Upper lobe of left lung (tissue), 6 donors: Measurements from ENCODE around the gene XCR1. TPM values are rescaled to one million over a fixed set of nuclear protein-coding genes. Genes with fewer than 3 reads are reported as not detected.

Experiments used
- ATAC-seq, 2 donors: fragments of 200-7000 bp; cut with Tn5 transposase; one replicate each; pipeline ENCODE4 v1.9.1; 2022; ENCODE audit warnings: mild to moderate bottlenecking in 2 of 2, moderate library complexity in 2 of 2; ENCODE audit not compliant: low FRiP score in 2 of 2
- DNase-seq, 2 donors: peaks; one replicate each; pipeline ENCODE4 v3.0.0-alpha.2; 2019 to 2020
- H3K27ac ChIP-seq, 4 donors: fragments of 200-600 bp; sonication (generic); one replicate each; pipeline ENCODE4 v1.5.1; 2016 to 2019
- H3K27me3 ChIP-seq, 4 donors: fragments of 200-600 bp; sonication (generic); one replicate each; pipeline ENCODE4 v1.5.1; 2017 to 2019
- H3K36me3 ChIP-seq, 4 donors: fragments of 200-600 bp; sonication (generic); one replicate each; pipeline ENCODE4 v1.5.1; 2016 to 2019
- H3K4me1 ChIP-seq, 4 donors: fragments of 200-600 bp; sonication (generic); one replicate each; pipeline ENCODE4 v1.5.1; 2018 to 2019
- H3K4me3 ChIP-seq, 4 donors: fragments of 200-600 bp; sonication (generic); one replicate each; pipeline ENCODE4 v1.5.1; 2017 to 2019; ENCODE audit warnings: mild to moderate bottlenecking in 2 of 4, moderate library complexity in 1 of 4
- H3K9me3 ChIP-seq, 4 donors: fragments of 200-600 bp; sonication (generic); one replicate each; pipeline ENCODE4 v1.5.1; 2018 to 2019
- EP300 ChIP-seq, 4 donors: sonication (generic); formaldehyde crosslinking; IDR thresholded peaks; one replicate each; pipeline ENCODE4 v1.5.1; 2017; ENCODE audit warnings: antibody characterized with exemption in 4 of 4, control low read depth in 2 of 4
- POLR2A ChIP-seq, 4 donors: fragments of 450-650 bp; IDR thresholded peaks; one replicate each; pipeline ENCODE4 v1.5.1; 2016 to 2017; ENCODE audit warnings: antibody characterized with exemption in 4 of 4, mild to moderate bottlenecking in 2 of 4
- POLR2AphosphoS5 ChIP-seq, 2 donors: sonication (generic); formaldehyde crosslinking; IDR thresholded peaks; one replicate each; pipeline ENCODE4 v1.5.1; 2017; ENCODE audit warnings: antibody characterized with exemption in 2 of 2
- WGBS, 2 donors: methylation state at CpG; one replicate each; pipeline ENCODE4 v1.1.5; 2017 to 2018; 5-methylcytosine and 5-hydroxymethylcytosine counted together
- total RNA-seq, 6 donors: library from RNA; depleted of rRNA in 4 of 6; stranded (reverse); fragments of >200 nt in 4 of 6; gene quantifications; one replicate each; pipeline versions ENCODE4 v1.1.0 to v1.2.1, GENCODE V29; 2016 to 2021
- TF ChIP-seq, protein P1 (sequence below), 6 experiments: fragments of 450-650 bp in 4 of 6; fragments of 200-600 bp in 2 of 6; sonication (generic) in 2 of 6; IDR thresholded peaks; one replicate each; pipeline ENCODE4 v1.5.1; 2016 to 2019; ENCODE audit warnings: antibody characterized with exemption in 6 of 6
- donor health status: DM: no; HTN: no; CAD: no; lungs with moderate emphysema.
- donor health status: DM: no; HTN: yes; CAD: no; lungs with severe emphysema.

The XCR1 gene
- total RNA-seq, 6 donors from 2014 or later: 0.15 to 0.47 (median 0.28) TPM; not detected in 2

DNA sequence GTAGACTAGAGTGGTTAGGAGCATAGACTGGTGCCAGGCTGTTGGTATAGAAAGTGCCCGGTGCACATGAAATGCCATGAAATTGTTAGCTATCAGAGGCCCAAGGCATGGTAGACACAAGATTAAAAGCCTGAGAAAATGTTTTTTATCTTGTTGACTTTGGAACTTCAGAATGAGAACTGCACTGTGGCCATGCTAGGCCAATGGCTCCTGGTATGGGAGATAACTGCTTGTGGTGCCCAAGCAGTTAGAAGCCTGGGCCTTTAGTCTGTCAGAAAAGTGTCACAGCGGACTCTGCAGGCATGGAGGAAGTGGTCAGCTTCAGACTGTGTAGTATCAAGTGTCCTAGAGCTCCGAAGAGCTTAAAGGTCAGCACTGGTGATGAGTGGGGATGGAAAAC is 43.5 kb downstream of the XCR1 start:
- TF ChIP-seq POLR2AphosphoS5 (IDR thresholded peaks at IDR 0.05) (no peak), POLR2A (IDR thresholded peaks at IDR 0.05) (no peak), EP300 (IDR thresholded peaks at IDR 0.05) (no peak)
- TF ChIP-seq, protein P1, sequence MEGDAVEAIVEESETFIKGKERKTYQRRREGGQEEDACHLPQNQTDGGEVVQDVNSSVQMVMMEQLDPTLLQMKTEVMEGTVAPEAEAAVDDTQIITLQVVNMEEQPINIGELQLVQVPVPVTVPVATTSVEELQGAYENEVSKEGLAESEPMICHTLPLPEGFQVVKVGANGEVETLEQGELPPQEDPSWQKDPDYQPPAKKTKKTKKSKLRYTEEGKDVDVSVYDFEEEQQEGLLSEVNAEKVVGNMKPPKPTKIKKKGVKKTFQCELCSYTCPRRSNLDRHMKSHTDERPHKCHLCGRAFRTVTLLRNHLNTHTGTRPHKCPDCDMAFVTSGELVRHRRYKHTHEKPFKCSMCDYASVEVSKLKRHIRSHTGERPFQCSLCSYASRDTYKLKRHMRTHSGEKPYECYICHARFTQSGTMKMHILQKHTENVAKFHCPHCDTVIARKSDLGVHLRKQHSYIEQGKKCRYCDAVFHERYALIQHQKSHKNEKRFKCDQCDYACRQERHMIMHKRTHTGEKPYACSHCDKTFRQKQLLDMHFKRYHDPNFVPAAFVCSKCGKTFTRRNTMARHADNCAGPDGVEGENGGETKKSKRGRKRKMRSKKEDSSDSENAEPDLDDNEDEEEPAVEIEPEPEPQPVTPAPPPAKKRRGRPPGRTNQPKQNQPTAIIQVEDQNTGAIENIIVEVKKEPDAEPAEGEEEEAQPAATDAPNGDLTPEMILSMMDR (IDR thresholded peaks at IDR 0.05): no peak
- peaks cover 14 to 59% (median 47%) of the 10 kb centered on the region in 4 donors for H3K36me3 ChIP-seq

GRCh38 chr3:45981346-45982074 is 45.8 kb downstream of the XCR1 start:
- WGBS, 2 donors: 75 to 77% methylated on average over 2 of the region's 2 CpGs
- peaks cover 17 to 46% (median 22%) of the 10 kb centered on the region in 4 donors for H3K4me1 ChIP-seq
- no peaks in the 10 kb centered on the region for H3K9me3 ChIP-seq
- TF ChIP-seq, protein P1 (IDR thresholded peaks at IDR 0.05): no peak
- no peak for TF ChIP-seq POLR2AphosphoS5 (IDR thresholded peaks at IDR 0.05)
- TF ChIP-seq POLR2A (IDR thresholded peaks at IDR 0.05): no peak
- TF ChIP-seq EP300 (IDR thresholded peaks at IDR 0.05): no peak
- no peak for DNase-seq
- H3K27ac ChIP-seq: peak overlapping the region in 1 of 4 donors; percentile 7
- H3K36me3 ChIP-seq: peaks cover 14 to 74% (median 47%) of the 10 kb centered on the region in 4 donors
- H3K4me3 ChIP-seq: no peak overlapping the region
- no peak for ATAC-seq
- no peaks in the 10 kb centered on the region for H3K27me3 ChIP-seq

More for the DNA sequence above, 43.5 kb downstream of the XCR1 start:
- Histone ChIP-seq H3K27me3 (no peaks in the 10 kb centered on the region), H3K27ac (no peak overlapping the region), H3K4me3 (no peak overlapping the region), H3K4me1 (peaks cover 36 to 55% (median 42%) of the 10 kb centered on the region in 4 donors), H3K9me3 (no peaks in the 10 kb centered on the region)
- 84 to 92% methylated on average over 3 of the region's 3 CpGs for WGBS, 2 donors
- DNase-seq: no peak
- ATAC-seq: no peak

DNA sequence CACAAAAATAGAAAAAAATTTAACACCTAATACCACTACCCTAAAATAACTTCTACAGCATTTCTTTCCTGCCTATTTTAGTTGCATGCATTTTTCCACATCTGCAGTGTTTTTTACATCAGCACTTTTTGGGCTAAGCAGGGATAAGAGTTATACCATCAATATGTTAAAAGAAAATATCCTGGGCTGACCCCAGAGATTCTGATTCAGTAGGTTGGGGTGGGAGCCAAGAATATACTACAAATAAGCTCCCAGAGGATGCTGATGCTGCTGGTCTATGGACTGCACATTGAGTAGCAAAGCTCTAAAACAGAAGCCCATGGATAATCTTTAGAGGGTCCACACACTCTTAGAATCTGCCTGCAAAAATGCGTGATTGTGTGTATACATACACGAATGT is 46.5 kb downstream of the XCR1 start:
- no peak overlapping the region for H3K4me3 ChIP-seq
- H3K27ac ChIP-seq: no peak overlapping the region
- H3K27me3 ChIP-seq: no peaks in the 10 kb centered on the region
- ATAC-seq (no peak), DNase-seq (no peak)
- peaks cover 13 to 46% (median 17%) of the 10 kb centered on the region in 4 donors for H3K4me1 ChIP-seq
- 83 to 98% methylated on average over 2 of the region's 2 CpGs for WGBS, 2 donors
- H3K36me3 ChIP-seq: peaks cover 14 to 78% (median 47%) of the 10 kb centered on the region in 4 donors
- no peaks in the 10 kb centered on the region for H3K9me3 ChIP-seq
- no peak for TF ChIP-seq EP300 (IDR thresholded peaks at IDR 0.05)
- TF ChIP-seq, protein P1 (IDR thresholded peaks at IDR 0.05): no peak
- no peak for TF ChIP-seq POLR2A (IDR thresholded peaks at IDR 0.05)
- no peak for TF ChIP-seq POLR2AphosphoS5 (IDR thresholded peaks at IDR 0.05)

- Histone ChIP-seq H3K27ac (peak overlapping the region in 3 of 4 donors; percentile 19 to 64 (median 63)), H3K27me3 (no peaks in the 10 kb centered on the region), H3K9me3 (no peaks in the 10 kb centered on the region), H3K4me1 (peaks cover 9 to 45% (median 14%) of the 10 kb centered on the region in 4 donors), H3K36me3 (peaks cover 14 to 83% (median 48%) of the 10 kb centered on the region in 4 donors), H3K4me3 (no peak overlapping the region)
- no peak for DNase-seq
- TF ChIP-seq, protein P1 (IDR thresholded peaks at IDR 0.05): no peak
- TF ChIP-seq POLR2AphosphoS5 (IDR thresholded peaks at IDR 0.05): no peak
- TF ChIP-seq POLR2A (IDR thresholded peaks at IDR 0.05): no peak
- no peak for TF ChIP-seq EP300 (IDR thresholded peaks at IDR 0.05)
- ATAC-seq: no peak
- WGBS, 2 donors: 82 to 87% methylated on average over 7 of the region's 7 CpGs
Observed at GRCh38 chr3:45980229-45980813, 47.0 kb downstream of the XCR1 start.
